Tibial nerve (tissue), 3 donors: Measurements from ENCODE around the gene OPCML.

Source experiments
- POLR2A ChIP-seq, 2 donors: fragments of 450-650 bp; IDR thresholded peaks; one replicate each; pipeline ENCODE4 v1.6.1; 2017; ENCODE audit warnings: antibody characterized with exemption in 2 of 2, mild to moderate bottlenecking in 2 of 2, moderate library complexity in 2 of 2
- TF ChIP-seq, protein P1 (sequence below), 5 experiments: fragments of 200-600 bp in 3 of 5; fragments of 450-650 bp in 2 of 5; sonication (generic) in 3 of 5; IDR thresholded peaks; one replicate each; pipeline ENCODE4 v1.5.1; 2016 to 2019; ENCODE audit warnings: antibody characterized with exemption in 5 of 5, mild to moderate bottlenecking in 3 of 5, moderate library complexity in 2 of 5

DNA sequence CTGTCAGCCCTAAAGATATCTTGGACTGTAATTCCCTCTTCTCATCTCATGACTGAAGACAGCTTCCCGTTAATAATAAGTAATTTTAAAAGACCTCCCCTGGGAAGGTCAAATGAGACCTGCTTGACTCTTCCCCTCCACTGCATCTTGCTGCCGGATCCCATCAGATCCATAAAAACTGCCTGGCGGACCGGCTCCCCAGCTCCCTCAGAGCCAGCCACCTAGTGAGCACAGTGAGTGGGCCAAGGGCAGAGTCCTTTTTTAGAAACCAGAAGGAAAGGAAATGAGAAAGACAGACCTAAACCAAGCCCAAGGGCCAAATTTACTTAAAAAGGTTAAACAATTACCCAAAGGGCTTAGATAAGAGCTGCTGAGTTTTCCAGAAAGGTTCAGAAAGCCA lies 595.3 kb downstream of the OPCML start:
- TF ChIP-seq, protein P1, sequence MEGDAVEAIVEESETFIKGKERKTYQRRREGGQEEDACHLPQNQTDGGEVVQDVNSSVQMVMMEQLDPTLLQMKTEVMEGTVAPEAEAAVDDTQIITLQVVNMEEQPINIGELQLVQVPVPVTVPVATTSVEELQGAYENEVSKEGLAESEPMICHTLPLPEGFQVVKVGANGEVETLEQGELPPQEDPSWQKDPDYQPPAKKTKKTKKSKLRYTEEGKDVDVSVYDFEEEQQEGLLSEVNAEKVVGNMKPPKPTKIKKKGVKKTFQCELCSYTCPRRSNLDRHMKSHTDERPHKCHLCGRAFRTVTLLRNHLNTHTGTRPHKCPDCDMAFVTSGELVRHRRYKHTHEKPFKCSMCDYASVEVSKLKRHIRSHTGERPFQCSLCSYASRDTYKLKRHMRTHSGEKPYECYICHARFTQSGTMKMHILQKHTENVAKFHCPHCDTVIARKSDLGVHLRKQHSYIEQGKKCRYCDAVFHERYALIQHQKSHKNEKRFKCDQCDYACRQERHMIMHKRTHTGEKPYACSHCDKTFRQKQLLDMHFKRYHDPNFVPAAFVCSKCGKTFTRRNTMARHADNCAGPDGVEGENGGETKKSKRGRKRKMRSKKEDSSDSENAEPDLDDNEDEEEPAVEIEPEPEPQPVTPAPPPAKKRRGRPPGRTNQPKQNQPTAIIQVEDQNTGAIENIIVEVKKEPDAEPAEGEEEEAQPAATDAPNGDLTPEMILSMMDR (IDR thresholded peaks at IDR 0.05) = no peak
- no peak for TF ChIP-seq POLR2A (IDR thresholded peaks at IDR 0.05)
